ENCODE results near the gene CD300H. TPM values are rescaled to one million over a fixed set of nuclear protein-coding genes. Genes with fewer than 3 reads are reported as not detected.

Gene CD300H
- total RNA-seq, 1 experiment from 2014 or later, result not detected

- DNase-seq (ENCODE audit: low read depth, low spot score) (peak; percentile 18), ATAC-seq (peak; percentile 55)
- no peak overlapping the region for H3K27ac ChIP-seq (ENCODE audit: low read depth, low read length)
- H3K4me1 ChIP-seq (ENCODE audit: control insufficient read depth in 1 of 2, insufficient read depth in 2 of 2, low read length in 2 of 2), result peaks cover 14 to 21% of the 10 kb centered on the region in 2 experiments
- no peak overlapping the region for H3K4me2 ChIP-seq (ENCODE audit: low read length)
- H3K9ac ChIP-seq (ENCODE audit: low read length), result no peak overlapping the region
- H3K9me3 ChIP-seq (ENCODE audit: control insufficient read depth in 1 of 2, insufficient read depth in 1 of 2, low read depth in 1 of 2, low read length in 2 of 2), result no peaks in the 10 kb centered on the region
- H3K4me3 ChIP-seq (replicated peaks in 1 of 2; ENCODE audit: low read depth in 1 of 2, low read length in 2 of 2), result no peak overlapping the region
- no peaks in the 10 kb centered on the region for H4K20me1 ChIP-seq (ENCODE audit: insufficient read depth)
- ChIA-PET CTCF (interaction anchor here (0.8 to 2.2 kb wide), 4 partner anchors 9 to 19 kb away, joined by 3 to 6 read pairs (median 4); partner anchors contain the start of gene CD300LD), RAD21 (ENCODE audit: low non-redundant PET in 1 of 2, low total read pairs in 2 of 2, uncharacterized antibody in 2 of 2, unreplicated experiment in 2 of 2) (no interaction called here), POLR2A (no interaction called here)
- no peaks in the 10 kb centered on the region for H3K79me2 ChIP-seq (ENCODE audit: insufficient read depth, low read length)
- intact Hi-C loops (cut with micrococcal nuclease), result no loop called here
- H2AFZ ChIP-seq (ENCODE audit: low read depth, low read length, poor library complexity, severe bottlenecking), result no peak overlapping the region
- TF ChIP-seq POLR2A (IDR thresholded peaks at IDR 0.05; ENCODE audit: borderline replicate concordance, extremely low read depth, insufficient read depth, insufficient read length) (no peak), MAX (IDR thresholded peaks at IDR 0.05) (peak; percentile 54; the same call in 1 of the 2 replicates), CTCF (IDR thresholded peaks at IDR 0.05 in 2 of 3, conservative IDR thresholded peaks at IDR 0.05 in 1 of 3; ENCODE audit: borderline replicate concordance in 1 of 3, insufficient read depth in 1 of 3, low read depth in 2 of 3, low read length in 2 of 3) (peak in 2 of 3 experiments; percentile 58 to 65; a peak in 4 of 6 replicates), ZBTB33 (IDR thresholded peaks at IDR 0.05; ENCODE audit: extremely low read depth, insufficient replicate concordance, low read length) (no peak), CEBPB (IDR thresholded peaks at IDR 0.05; ENCODE audit: low read depth) (no peak), SIN3A (IDR thresholded peaks at IDR 0.05; ENCODE audit: low read depth) (no peak), TCF7L2 (IDR thresholded peaks at IDR 0.05; ENCODE audit: borderline replicate concordance, extremely low read depth, insufficient read depth, insufficient read length) (no peak)
- H3K9me2 ChIP-seq (ENCODE audit: insufficient read depth), result no peaks in the 10 kb centered on the region
- H3K36me3 ChIP-seq (ENCODE audit: control insufficient read depth in 1 of 2, insufficient read depth in 2 of 2, low read length in 2 of 2), result no peaks in the 10 kb centered on the region
- peaks cover 25% of the 10 kb centered on the region for H3K27me3 ChIP-seq (ENCODE audit: insufficient read depth, low read length)
- no TSS peak for BruUV-seq (replicated peaks)
Observed at GRCh38 chr17:74573169-74573568, 5.9 kb upstream of the CD300H start.

Measured in HCT116 (cell line).